Lower leg skin (tissue), 3 donors: ENCODE measurements around the gene UBE4B.

Experiments used
- POLR2A ChIP-seq, 2 donors: fragments of 450-650 bp; IDR thresholded peaks; one replicate each; pipeline ENCODE4 v1.6.1; 2016 to 2017; ENCODE audit warnings: antibody characterized with exemption in 2 of 2, mild to moderate bottlenecking in 1 of 2, moderate library complexity in 1 of 2
- TF ChIP-seq, protein P1 (sequence below), 3 donors: fragments of 450-650 bp; IDR thresholded peaks; one replicate each; pipeline ENCODE4 v1.5.1; 2016; ENCODE audit warnings: antibody characterized with exemption in 3 of 3, mild to moderate bottlenecking in 3 of 3, moderate library complexity in 2 of 3

DNA sequence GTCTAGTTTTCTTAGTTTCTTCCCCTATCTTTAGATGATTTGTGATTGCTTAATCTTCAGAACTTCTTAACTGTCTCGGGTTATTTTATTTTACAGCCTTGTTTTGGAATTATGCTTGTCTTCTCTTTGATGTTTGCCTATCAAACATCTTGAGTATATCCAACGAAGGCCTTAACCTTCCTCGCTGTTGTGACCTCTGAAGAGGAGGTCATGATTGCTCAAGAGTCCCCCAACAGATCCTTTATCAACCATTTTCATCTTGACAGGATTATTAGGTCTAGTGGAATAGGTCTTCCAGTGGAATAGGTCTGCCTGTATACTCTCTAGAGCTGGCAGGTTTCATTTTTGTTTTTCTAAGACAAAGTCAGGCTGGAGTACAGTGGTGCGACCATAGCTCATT is 45.7 kb downstream of the UBE4B start:
- no peak for TF ChIP-seq POLR2A (IDR thresholded peaks at IDR 0.05)
- TF ChIP-seq, protein P1, sequence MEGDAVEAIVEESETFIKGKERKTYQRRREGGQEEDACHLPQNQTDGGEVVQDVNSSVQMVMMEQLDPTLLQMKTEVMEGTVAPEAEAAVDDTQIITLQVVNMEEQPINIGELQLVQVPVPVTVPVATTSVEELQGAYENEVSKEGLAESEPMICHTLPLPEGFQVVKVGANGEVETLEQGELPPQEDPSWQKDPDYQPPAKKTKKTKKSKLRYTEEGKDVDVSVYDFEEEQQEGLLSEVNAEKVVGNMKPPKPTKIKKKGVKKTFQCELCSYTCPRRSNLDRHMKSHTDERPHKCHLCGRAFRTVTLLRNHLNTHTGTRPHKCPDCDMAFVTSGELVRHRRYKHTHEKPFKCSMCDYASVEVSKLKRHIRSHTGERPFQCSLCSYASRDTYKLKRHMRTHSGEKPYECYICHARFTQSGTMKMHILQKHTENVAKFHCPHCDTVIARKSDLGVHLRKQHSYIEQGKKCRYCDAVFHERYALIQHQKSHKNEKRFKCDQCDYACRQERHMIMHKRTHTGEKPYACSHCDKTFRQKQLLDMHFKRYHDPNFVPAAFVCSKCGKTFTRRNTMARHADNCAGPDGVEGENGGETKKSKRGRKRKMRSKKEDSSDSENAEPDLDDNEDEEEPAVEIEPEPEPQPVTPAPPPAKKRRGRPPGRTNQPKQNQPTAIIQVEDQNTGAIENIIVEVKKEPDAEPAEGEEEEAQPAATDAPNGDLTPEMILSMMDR (IDR thresholded peaks at IDR 0.05): no peak
